IMR-90 (cell line): Measurements from ENCODE around the gene TSSC4. TPM values are rescaled to one million over a fixed set of nuclear protein-coding genes. Genes with fewer than 3 reads are reported as not detected.

ENCODE experiments used
- ATAC-seq: fragments of 200-7000 bp; cut with Tn5 transposase; 2 replicates; pipeline ENCODE4 v1.9.1; 2020; ENCODE audit warnings: low read depth, mild to moderate bottlenecking, moderate library complexity
- BruUV-seq: library from RNA; stranded (reverse); fragments of 400-500 nt; replicated peaks from 2 replicates; lab custom pipeline; 2021; lab: Mats Ljungman, UMichigan
- CTCF ChIA-PET: fragments of 300-600 bp; formaldehyde crosslinking; extraction: SDS; loops from one replicate; lab custom pipeline; 2021; ENCODE audit warnings: antibody characterized with exemption; lab: Yijun Ruan, JAX
- POLR2A ChIA-PET: fragments of 300-600 bp; sonication (Branson Sonifier 250); formaldehyde crosslinking; loops from one replicate; lab custom pipeline; 2022; ENCODE audit warnings: antibody characterized with exemption; ENCODE audit not compliant: unreplicated experiment; lab: Charles Lee
- DNase-seq: peaks from one replicate; pipeline ENCODE4 v3.0.0; 2013
- H2AFZ ChIP-seq: replicated peaks from 2 replicates; pipeline ENCODE3; 2013; ENCODE audit warnings: low read length, mild to moderate bottlenecking; ENCODE audit not compliant: poor library complexity
- H2AK5ac ChIP-seq: 2 replicates; pipeline ENCODE4 v1.6.1; 2013; ENCODE audit warnings: low read depth, low read length, inconsistent platforms
- H2AK9ac ChIP-seq: replicated peaks from 2 replicates; pipeline ENCODE3; 2013; ENCODE audit warnings: mild to moderate bottlenecking, low read depth, low read length, moderate library complexity; ENCODE audit not compliant: poor library complexity
- H2BK120ac ChIP-seq: 2 replicates; pipeline ENCODE4 v1.6.1; 2013; ENCODE audit warnings: low read depth, low read length, inconsistent platforms
- H2BK15ac ChIP-seq: 3 replicates; pipeline ENCODE4 v1.6.1; 2013; ENCODE audit warnings: low read depth, low read length, inconsistent platforms
- H2BK20ac ChIP-seq: 2 replicates; pipeline ENCODE4 v1.6.1; 2013; ENCODE audit warnings: low read depth, mild to moderate bottlenecking, inconsistent platforms, low read length, moderate library complexity
- H2BK5ac ChIP-seq: 2 replicates; pipeline ENCODE4 v1.6.1; 2013; ENCODE audit warnings: mild to moderate bottlenecking, low read depth, low read length, inconsistent platforms; ENCODE audit not compliant: poor library complexity, severe bottlenecking
- H3K14ac ChIP-seq: replicated peaks from 2 replicates; pipeline ENCODE4 v1.6.1; 2013; ENCODE audit warnings: low read depth, low read length, inconsistent platforms
- H3K18ac ChIP-seq: 2 replicates; pipeline ENCODE4 v1.6.1; 2013; ENCODE audit warnings: low read depth, low read length, control low read depth
- H3K23ac ChIP-seq: 2 replicates; pipeline ENCODE4 v1.6.1; 2013; ENCODE audit warnings: low read depth, low read length, inconsistent platforms
- H3K27ac ChIP-seq: 2 replicates; pipeline ENCODE4 v1.5.1; 2013; ENCODE audit warnings: mild to moderate bottlenecking, control low read depth, low read length; ENCODE audit not compliant: insufficient read depth
- H3K27me3 ChIP-seq: 2 replicates; pipeline ENCODE4 v1.6.1; 2013; ENCODE audit warnings: low read length; ENCODE audit not compliant: control insufficient read depth, insufficient read depth
- H3K36me3 ChIP-seq: 2 replicates; pipeline ENCODE4 v1.6.1; 2013; ENCODE audit warnings: low read length, mixed read lengths; ENCODE audit not compliant: control insufficient read depth, insufficient read depth
- H3K4ac ChIP-seq: 2 replicates; pipeline ENCODE4 v1.6.1; 2013; ENCODE audit warnings: low read depth, low read length, inconsistent platforms
- H3K4me1 ChIP-seq: 2 replicates; pipeline ENCODE4 v1.6.1; 2013; ENCODE audit warnings: low read length, mixed read lengths; ENCODE audit not compliant: control insufficient read depth, insufficient read depth
- H3K4me2 ChIP-seq: 2 replicates; pipeline ENCODE4 v1.6.1; 2013; ENCODE audit warnings: low read depth, mild to moderate bottlenecking, control low read depth, low read length, moderate library complexity
- H3K4me3 ChIP-seq: 2 replicates; pipeline ENCODE4 v1.5.1; 2013; ENCODE audit warnings: low read depth, mild to moderate bottlenecking, control low read depth, low read length, moderate library complexity; ENCODE audit not compliant: insufficient read depth
- H3K56ac ChIP-seq: 2 replicates; pipeline ENCODE4 v1.6.1; 2013; ENCODE audit warnings: low read length, inconsistent platforms; ENCODE audit not compliant: insufficient read depth; ENCODE audit errors: extremely low read depth
- H3K79me1 ChIP-seq, 2 experiments: 2 replicates each; pipeline ENCODE4 v1.6.1; 2013; ENCODE audit warnings: low read length in 2 of 2, inconsistent platforms in 1 of 2, low read depth in 1 of 2
- H3K9ac ChIP-seq: 2 replicates; pipeline ENCODE4 v1.6.1; 2013; ENCODE audit warnings: low read depth, low read length, control low read depth
- H3K9me1 ChIP-seq: 2 replicates; pipeline ENCODE4 v1.6.1; 2013; ENCODE audit warnings: low read length, inconsistent platforms; ENCODE audit not compliant: insufficient read depth
- H3K9me3 ChIP-seq: 2 replicates; pipeline ENCODE4 v1.6.1; 2013; ENCODE audit warnings: low read length; ENCODE audit not compliant: control insufficient read depth, insufficient read depth
- H4K20me1 ChIP-seq: 2 replicates; pipeline ENCODE4 v1.6.1; 2013; ENCODE audit warnings: low read length, inconsistent platforms; ENCODE audit not compliant: insufficient read depth
- H4K5ac ChIP-seq: 2 replicates; pipeline ENCODE4 v1.6.1; 2013; ENCODE audit warnings: mild to moderate bottlenecking, low read depth, low read length, control low read depth
- H4K8ac ChIP-seq, 2 experiments: 2 replicates each; pipeline ENCODE4 v1.6.1; 2013; ENCODE audit warnings: low read depth in 2 of 2, low read length in 2 of 2, control low read depth in 1 of 2, inconsistent platforms in 1 of 2
- H4K91ac ChIP-seq: 2 replicates; pipeline ENCODE4 v1.6.1; 2013; ENCODE audit warnings: low read depth, low read length, inconsistent platforms; ENCODE audit not compliant: insufficient read depth
- BHLHE40 ChIP-seq: fragments of 150-350 bp; IDR thresholded peaks from 2 replicates; pipeline ENCODE4 v1.6.1; 2016; ENCODE audit warnings: mild to moderate bottlenecking, low read depth, low read length
- CEBPB ChIP-seq: IDR thresholded peaks from 2 replicates; pipeline ENCODE4 v1.6.1; 2012; ENCODE audit warnings: low read depth, low read length, improper control_type of control experiment
- CHD1 ChIP-seq: IDR thresholded peaks from 2 replicates; pipeline ENCODE4 v1.6.1; 2012; ENCODE audit warnings: low read depth, low read length, improper control_type of control experiment
- CTCF ChIP-seq: conservative IDR thresholded peaks from 2 replicates; pipeline ENCODE4 v1.5.1; 2012; ENCODE audit warnings: mild to moderate bottlenecking, low read depth, low read length, improper control_type of control experiment
- ELK1 ChIP-seq: fragments of 150-350 bp; IDR thresholded peaks from 2 replicates; pipeline ENCODE4 v1.6.1; 2016; ENCODE audit warnings: low read depth, mild to moderate bottlenecking, low read length, moderate library complexity, borderline replicate concordance
- FOS ChIP-seq: fragments of 150-350 bp; IDR thresholded peaks from 2 replicates; pipeline ENCODE4 v1.6.1; 2016; ENCODE audit warnings: low read depth, low read length
- MAFK ChIP-seq: IDR thresholded peaks from 2 replicates; pipeline ENCODE4 v1.6.1; 2012; ENCODE audit warnings: low read depth, low read length, improper control_type of control experiment
- MAZ ChIP-seq: IDR thresholded peaks from 2 replicates; pipeline ENCODE4 v1.6.1; 2012; ENCODE audit warnings: low read depth, mild to moderate bottlenecking, low read length, improper control_type of control experiment, moderate library complexity, borderline replicate concordance
- MXI1 ChIP-seq: IDR thresholded peaks from 2 replicates; pipeline ENCODE4 v1.6.1; 2012; ENCODE audit warnings: low read depth, mild to moderate bottlenecking, low read length, moderate library complexity, borderline replicate concordance
- NFE2L2 ChIP-seq: fragments of 150-350 bp; IDR thresholded peaks from 2 replicates; pipeline ENCODE4 v1.6.1; 2016; ENCODE audit warnings: low read depth, mild to moderate bottlenecking, low read length
- POLR2A ChIP-seq: IDR thresholded peaks from 2 replicates; pipeline ENCODE4 v1.6.1; 2012; ENCODE audit warnings: mild to moderate bottlenecking, low read depth, low read length
- RAD21 ChIP-seq: IDR thresholded peaks from 2 replicates; pipeline ENCODE4 v1.6.1; 2012; ENCODE audit warnings: low read length, improper control_type of control experiment
- RCOR1 ChIP-seq: IDR thresholded peaks from 2 replicates; pipeline ENCODE4 v1.6.1; 2012; ENCODE audit warnings: mild to moderate bottlenecking, low read length, improper control_type of control experiment; ENCODE audit not compliant: insufficient replicate concordance
- RFX5 ChIP-seq: IDR thresholded peaks from 2 replicates; pipeline ENCODE4 v1.8.0; 2012; ENCODE audit warnings: low read depth, mild to moderate bottlenecking, low read length, moderate library complexity
- SMC3 ChIP-seq: fragments of 150-350 bp; IDR thresholded peaks from 2 replicates; pipeline ENCODE4 v1.6.1; 2016; ENCODE audit warnings: low read depth, mild to moderate bottlenecking, antibody characterized with exemption, low read length, moderate library complexity
- USF2 ChIP-seq: fragments of 150-350 bp; IDR thresholded peaks from 2 replicates; pipeline ENCODE4 v1.6.1; 2017; ENCODE audit warnings: mild to moderate bottlenecking, antibody characterized with exemption, low read length, low read depth
- WGBS, 2 experiments: methylation state at CpG; one replicate each; pipeline versions ENCODE4 v1.1.5 to v1.1.7; 2013; ENCODE audit warnings: missing lambda C conversion rate in 2 of 2; ENCODE audit not compliant: insufficient read length in 1 of 2; ENCODE audit errors: extremely low coverage in 2 of 2; 5-methylcytosine and 5-hydroxymethylcytosine counted together
- dilution Hi-C: fragments of 300-500 bp; cut with HindIII; formaldehyde crosslinking; loops from one replicate; pipeline ENCODE4 v1.14.3; 2018; ENCODE audit warnings: low sequenced_read_pairs; ENCODE audit not compliant: unreplicated experiment
- in situ Hi-C: fragments of 300-500 bp; cut with MboI; formaldehyde crosslinking; loops from 3 replicates; pipeline ENCODE4 v1.14.3; 2019; ENCODE audit warnings: low sequenced_read_pairs, inconsistent platforms, mixed read lengths
- intact Hi-C: fragments of 100-400 bp; cut with micrococcal nuclease; formaldehyde crosslinking; loops from 2 replicates; pipeline ENCODE4 v1.10.0; 2022
- polyA plus RNA-seq, 3 experiments: library from polyadenylated mRNA; depleted of rRNA; stranded (reverse); fragments of >200 nt; gene quantifications; 2 replicates each; pipeline ENCODE4 v1.2.3, GENCODE V29; 2012; ENCODE audit warnings: low replicate concordance in 1 of 3
- total RNA-seq: library from RNA; depleted of rRNA; stranded (reverse); fragments of >200 nt; gene quantifications from 2 replicates; pipeline ENCODE4 v1.2.3, GENCODE V29; 2012

Gene TSSC4
- total and polyA plus RNA-seq, 2 of the 4 experiments (the other 2 are of a cell fraction), result 34.9 to 40.0 TPM

GRCh38 chr11:2366733-2367132 lies 33.8 kb upstream of the TSSC4 start:
- no peaks in the 10 kb centered on the region for H3K4me1 ChIP-seq
- no peak overlapping the region for H2BK20ac ChIP-seq
- no peaks in the 10 kb centered on the region for H3K79me1 ChIP-seq
- no peak overlapping the region for H4K5ac ChIP-seq
- no peak overlapping the region for H3K4ac ChIP-seq
- no TSS peak for BruUV-seq
- no peak overlapping the region for H3K27ac ChIP-seq
- no peak overlapping the region for H3K56ac ChIP-seq
- POLR2A ChIA-PET, result interaction anchor here (1.8 kb wide), 1 partner anchor 11 kb away, joined by 6 read pairs; the partner anchor contains the start of gene CD81
- TF ChIP-seq MAZ (no peak), CEBPB (no peak), MXI1 (no peak), ELK1 (no peak), USF2 (no peak), CTCF (no peak), RFX5 (no peak), FOS (no peak), SMC3 (no peak), CHD1 (no peak), RAD21 (no peak), RCOR1 (no peak), NFE2L2 (no peak), POLR2A (no peak), BHLHE40 (no peak), MAFK (no peak)
- no peaks in the 10 kb centered on the region; the same call in 1 of the 2 replicates for H3K27me3 ChIP-seq
- dilution Hi-C loops (no loop called here), intact Hi-C loops (no loop called here), in situ Hi-C loops (no loop called here)
- H2AK9ac ChIP-seq, result peak overlapping the region; percentile 16
- H3K9ac ChIP-seq, result no peak overlapping the region
- ATAC-seq (no peak), DNase-seq (no peak)
- H3K4me2 ChIP-seq, result no peak overlapping the region
- no peak overlapping the region for H3K4me3 ChIP-seq
- H4K91ac ChIP-seq, result no peak overlapping the region
- CTCF ChIA-PET, result no interaction called here
- 65% methylated on average over 5 of the region's 7 CpGs; no CpG with 5 or more reads in 1 of the 2 experiments for WGBS, 2 experiments
- no peaks in the 10 kb centered on the region; the same call in 1 of the 2 replicates for H3K9me1 ChIP-seq
- H2AFZ ChIP-seq, result no peak overlapping the region
- no peak overlapping the region for H2AK5ac ChIP-seq
- no peak overlapping the region for H3K18ac ChIP-seq
- no peak overlapping the region for H2BK120ac ChIP-seq
- no peak overlapping the region for H3K14ac ChIP-seq
- no peaks in the 10 kb centered on the region for H3K36me3 ChIP-seq
- 0 out of 2 replicates have a peak, but pooled peaks cover 6% of the 10 kb centered on the region for H4K20me1 ChIP-seq
- no peak overlapping the region for H2BK15ac ChIP-seq
- H3K9me3 ChIP-seq, result no peaks in the 10 kb centered on the region
- H3K23ac ChIP-seq, result no peak overlapping the region
- H4K8ac ChIP-seq, result no peak overlapping the region
- H2BK5ac ChIP-seq, result no peak overlapping the region
